ENCODE measurements around the gene SCN8A.
A peak's percentile ranks its signal among the peaks of the same experiment; 100 is the strongest.
"Not testable (repeated sequence)": the region's sequence is repeated elsewhere in the genome, so short reads cannot be mapped to it uniquely, and the experiment has no call there.

Gene SCN8A

DNA sequence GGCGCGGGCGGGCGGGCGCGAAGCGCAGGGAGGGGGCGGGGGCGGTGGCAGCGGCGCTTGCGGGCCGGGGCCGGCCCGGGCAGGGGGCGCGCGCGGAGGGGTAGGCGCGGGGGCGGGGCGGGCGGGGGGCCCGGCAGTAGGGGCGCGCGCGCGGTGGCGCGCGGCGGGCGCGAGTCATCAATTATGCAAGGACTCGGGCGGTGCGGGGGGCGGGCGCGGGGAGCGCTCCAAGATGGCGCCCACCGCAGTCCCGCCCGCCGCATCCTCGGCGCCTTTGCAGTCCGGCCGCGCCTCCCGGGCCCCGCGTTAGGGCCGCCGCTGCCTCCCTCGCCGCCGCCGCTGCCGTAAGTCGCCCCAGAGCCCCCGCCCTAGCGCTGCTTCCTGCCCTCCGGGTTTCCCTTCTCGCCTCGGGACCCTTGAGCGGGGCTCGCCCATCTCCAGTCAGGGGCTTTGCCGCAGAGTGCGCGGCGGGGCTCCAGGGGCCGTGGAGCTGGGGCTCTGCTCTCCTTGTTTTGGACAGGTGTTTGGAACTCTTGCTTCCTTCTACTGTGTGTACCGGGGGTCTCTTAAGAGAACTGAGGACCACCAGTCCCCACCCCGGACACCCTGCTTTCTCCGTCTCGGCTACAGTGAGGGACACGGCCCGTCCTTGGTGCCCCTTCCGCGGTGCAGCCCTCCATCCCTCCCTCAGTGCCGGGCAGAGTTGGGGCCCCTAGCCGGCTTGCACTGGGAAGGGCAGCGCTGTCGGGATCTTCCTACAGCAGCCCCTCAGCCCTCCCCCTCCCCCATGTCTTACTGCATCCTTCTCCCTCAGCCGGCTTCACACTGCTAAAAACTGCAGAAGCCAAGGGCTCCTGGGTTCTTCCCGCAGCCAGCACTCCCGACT lies at the start of gene SCN8A:
TSS of gene SCN8A (plus strand) at position 218 of the 886 bp plus-strand sequence. CDS start 71,585 bp downstream, outside the sequence.
- DNase-seq (ENCODE audit: low read depth in 2 of 2), result peak in 1 of 2 donors; percentile 20

DNA sequence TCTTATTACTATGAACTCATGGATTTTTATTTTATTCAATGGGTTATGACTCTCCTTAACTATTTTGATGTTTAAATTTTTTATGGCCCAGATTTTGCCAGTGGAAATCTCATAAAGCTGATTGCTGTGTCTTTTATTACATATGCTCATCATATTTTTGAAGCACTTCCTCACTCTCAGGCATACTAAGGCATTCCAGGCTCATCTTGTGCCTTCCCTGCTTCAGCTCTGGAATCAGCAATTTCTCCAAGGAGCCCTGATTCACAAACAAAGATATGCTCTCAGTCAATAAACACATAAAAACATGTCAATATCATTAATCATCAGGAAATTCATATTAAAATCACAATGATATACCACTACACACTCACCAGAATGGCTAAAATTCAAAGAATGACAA lies 44.9 kb upstream of the SCN8A start:
- DNase-seq (ENCODE audit: low read depth in 2 of 2), result no peak

DNA sequence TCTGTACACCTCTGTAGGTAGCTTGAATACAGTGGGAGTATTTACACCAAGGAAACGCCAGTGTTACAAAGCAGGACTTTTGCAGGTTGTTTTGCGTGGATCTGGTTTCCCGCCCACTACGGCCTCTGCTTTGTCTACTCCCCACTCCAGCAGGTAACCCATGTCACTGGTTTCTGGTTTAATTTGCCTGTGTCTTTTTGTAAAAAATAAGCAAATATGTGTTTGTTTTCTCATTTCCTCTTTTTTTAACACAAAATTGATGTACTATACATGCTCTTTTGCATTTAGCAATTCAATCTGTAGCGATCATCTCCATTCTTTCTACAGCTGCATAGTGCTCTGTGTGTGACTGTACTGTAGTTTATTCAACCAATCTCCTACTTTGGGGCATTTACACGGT lies 43.4 kb upstream of the SCN8A start:
- DNase-seq (ENCODE audit: low read depth in 2 of 2), result no peak

DNA sequence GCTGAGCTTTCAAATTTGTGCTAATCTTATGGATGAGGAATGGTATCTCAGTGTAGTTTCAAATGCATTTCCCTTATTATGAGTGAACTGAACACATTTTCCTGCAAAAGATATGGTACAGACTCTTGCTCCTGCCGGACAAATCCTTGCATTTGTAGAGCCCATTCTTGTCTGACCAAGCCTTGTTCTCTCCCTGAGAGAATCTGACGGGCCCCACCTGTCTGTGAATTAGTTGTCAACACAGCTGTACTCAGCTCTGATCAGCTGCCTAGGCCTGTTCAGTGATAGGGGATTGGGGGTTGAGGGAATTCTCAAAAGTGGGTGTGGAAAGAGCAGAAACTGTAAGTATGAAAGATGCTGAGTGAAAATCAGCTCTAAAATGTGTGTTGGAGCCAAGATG lies 42.8 kb upstream of the SCN8A start:
- no peak for DNase-seq (ENCODE audit: low read depth in 2 of 2)

DNA sequence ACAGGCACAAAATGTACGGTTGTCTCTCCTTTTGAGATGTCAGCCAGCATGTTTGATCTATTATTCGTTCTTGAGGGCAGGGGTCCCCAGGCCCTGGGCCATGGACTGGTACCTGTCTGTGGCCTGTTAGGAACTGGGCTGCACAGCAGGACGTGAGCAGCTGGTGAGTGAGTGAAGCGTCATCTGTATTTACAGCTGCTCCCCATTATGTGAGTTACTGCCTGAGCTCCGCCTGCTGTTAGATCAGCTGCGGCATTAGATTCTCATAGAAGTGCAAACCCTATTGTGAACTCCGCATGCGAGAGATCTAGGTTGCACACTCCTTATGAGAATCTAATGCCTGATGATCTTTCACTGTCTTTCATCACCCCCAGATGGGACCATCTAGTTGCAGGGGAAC lies 41.4 kb upstream of the SCN8A start:
- no peak for DNase-seq (ENCODE audit: low read depth in 2 of 2)

DNA sequence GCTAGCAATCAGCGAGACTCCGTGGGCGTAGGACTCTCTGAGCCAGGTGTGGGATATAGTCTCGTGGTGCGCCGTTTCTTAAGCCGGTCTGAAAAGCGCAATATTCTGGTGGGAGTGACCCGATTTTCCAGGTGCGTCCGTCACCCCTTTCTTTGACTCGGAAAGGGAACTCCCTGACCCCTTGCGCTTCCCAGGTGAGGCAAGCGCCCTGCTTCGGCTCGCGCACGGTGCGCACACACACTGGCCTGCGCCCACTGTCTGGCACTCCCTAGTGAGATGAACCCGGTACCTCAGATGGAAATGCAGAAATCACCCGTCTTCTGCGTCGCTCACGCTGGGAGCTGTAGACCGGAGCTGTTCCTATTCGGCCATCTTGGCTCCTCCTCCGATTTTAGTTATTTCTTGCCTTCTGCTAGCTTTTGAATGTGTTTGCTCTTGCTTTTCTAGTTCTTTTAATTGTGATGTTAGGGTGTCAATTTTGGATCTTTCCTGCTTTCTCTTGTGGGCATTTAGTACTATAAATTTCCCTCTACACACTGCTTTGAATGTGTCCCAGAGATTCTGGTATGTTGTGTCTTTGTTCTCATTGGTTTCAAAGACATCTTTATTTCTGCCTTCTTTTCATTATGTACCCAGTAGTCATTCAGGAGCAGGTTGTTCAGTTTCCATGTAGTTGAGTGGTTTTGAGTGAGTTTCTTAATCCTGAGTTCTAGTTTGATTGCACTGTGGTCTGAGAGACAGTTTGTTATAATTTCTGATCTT lies 22.6 kb upstream of the SCN8A start:
- DNase-seq (ENCODE audit: low read depth in 2 of 2), result not testable (repeated sequence)

DNA sequence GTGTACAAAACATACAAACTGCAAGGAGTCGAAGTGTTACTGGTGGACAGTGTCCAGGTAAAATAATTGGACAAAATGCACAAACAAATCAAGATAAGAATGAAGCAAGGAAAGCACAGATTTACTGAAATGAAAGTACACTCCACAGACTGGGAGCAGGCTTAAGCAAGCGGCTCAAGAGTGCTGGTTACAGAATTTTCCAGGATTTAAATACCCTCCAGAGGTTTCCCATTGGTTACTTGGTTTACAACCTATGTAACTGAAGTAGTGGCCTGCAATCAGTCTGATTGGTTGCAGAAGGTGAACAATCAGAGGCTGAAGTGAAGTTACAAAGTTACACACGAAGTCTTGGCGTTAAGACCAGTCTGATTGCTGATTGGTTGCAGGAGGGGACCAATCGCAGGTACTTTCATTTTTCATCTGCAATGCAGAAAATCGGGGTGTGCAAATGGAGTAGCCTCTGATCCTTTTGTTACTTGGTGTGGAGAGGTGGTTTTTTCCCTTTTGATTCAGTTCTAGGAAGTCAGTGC lies 11.6 kb upstream of the SCN8A start:
- DNase-seq (ENCODE audit: low read depth in 2 of 2), result no peak

DNA sequence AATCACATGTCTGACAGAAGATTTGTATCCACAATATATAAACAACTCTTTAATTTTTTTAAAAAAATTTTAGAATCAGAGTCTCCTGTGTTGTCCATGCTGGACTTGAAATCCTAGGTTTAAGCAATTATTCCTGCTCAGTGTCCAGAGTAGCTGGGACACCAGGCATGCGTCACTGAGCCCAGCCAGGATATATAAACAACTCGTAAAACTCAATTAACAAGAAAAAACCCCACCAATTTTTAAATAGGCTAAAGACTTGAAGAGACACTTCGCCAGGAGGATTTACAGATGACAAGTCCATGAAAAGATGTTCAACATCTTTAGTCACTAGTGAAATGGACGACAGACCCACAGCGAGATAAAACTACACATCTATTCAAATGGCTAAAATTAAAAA lies 2.0 kb upstream of the SCN8A start:
- DNase-seq (ENCODE audit: low read depth in 2 of 2), result no peak

DNA sequence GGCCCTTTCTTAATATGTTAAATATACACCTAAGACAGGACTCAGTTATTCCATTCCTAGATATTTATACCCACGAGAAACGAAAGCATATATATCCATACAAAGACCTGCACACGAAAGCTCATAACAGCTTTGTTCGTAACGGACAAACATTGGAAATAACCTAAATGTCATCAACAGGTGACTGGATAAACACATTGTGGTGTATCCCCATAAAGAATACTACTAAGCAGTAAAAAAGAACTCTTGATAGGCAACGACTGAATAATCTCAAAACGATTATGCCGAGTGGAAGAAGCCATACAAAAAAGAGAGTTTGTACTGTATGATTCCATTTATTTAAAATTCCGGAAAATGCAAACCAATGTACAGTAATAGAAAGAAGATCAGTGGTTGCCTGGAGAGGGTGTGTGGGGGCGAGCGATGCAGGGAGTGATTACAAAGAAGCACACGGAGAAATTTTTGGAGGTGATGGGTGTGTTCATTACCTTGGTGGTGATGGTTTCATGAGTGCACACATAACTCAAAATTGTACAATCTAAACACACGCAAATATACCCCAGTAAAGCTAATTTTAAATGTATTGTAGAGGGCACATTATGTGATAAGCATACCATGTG lies 1.4 kb upstream of the SCN8A start:
- no peak for DNase-seq (ENCODE audit: low read depth in 2 of 2)

DNA sequence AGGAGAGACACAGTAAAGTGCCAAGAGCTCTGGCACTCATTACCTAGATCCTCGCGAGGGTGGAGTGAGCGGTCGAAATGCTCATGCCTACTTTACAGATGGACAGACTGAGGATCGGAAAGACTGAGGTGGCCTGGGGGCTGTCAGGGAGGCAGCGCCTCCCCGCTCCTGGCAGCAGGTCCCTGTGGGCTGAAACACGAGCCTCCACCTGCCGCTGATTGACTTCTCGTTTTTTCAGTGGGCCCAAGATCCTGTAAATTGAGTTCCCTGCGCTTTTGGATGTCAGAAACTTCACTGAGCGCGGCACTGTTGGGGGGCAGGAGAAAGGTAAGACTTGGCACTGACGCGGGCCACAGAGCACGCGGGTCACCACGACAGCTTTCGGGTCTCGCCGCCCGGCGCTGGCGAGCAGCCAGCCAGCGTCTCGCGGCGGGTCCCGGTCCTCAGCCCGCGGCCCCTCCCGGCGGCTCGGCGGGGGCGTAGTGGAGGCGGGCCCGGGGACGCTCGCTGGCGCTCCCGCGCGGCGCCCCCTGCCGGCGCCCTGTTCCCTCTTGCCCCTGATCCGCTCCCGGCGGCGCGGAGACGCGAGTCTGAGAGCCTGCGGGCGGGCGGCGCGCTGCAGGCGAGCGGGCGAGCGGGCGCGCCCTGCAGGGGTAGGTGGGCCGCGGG lies 552 bp upstream of the SCN8A start:
- peak; percentile 38 to 73 for DNase-seq (ENCODE audit: low read depth in 2 of 2)

DNA sequence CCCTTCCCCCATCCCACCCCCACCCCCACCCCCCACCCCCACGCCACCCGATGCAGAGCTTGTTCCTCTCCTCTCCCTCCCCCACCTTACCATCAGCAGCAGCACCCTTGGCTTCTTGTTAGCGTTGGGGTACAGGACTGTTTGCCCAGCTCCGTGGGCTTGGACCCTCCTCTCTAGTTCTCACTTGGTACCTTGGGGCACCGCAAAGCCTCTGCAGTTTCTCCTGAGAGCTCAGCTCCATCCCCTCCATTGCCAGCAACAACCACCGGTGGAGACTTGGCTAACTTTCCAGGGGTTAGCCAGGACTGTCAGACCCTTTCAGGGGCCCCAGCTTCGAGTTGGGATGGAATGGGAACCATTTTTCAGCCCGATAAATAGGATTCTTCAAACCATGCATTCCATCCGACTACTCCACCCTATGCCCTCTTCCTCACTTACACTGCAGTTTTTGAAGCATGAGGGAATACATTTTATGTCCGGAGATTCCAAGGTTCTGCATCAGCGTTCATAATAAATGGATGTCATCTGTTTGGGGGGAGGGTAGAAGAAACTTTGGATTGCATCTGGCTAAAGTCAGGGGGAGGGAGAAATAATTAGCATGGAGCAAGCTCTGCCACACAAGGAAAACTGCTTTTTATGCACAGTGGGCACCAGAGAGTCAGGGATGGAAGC lies 1.1 kb downstream of the SCN8A start:
- no peak for DNase-seq (ENCODE audit: low read depth in 2 of 2)

DNA sequence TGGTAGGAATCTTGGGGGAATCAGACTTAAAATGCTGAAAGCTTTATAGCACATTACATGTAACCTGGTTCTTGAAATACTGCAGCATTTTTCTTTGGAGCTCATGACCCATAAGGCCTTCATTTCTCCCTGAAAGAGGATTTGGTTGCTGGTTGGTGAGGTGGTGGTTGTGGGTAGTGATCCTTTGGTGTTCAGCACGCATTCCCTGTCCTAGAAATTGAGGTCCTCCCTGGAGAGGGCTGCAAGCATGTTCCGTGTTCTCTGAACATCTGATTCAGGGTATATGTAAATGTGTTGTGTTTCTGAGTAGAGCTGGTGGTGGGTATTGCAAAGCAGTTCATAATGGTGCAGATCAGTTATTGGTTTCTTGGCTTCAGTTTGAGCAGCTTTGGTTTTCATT lies 2.0 kb downstream of the SCN8A start:
- no peak for DNase-seq (ENCODE audit: low read depth in 2 of 2)

DNA sequence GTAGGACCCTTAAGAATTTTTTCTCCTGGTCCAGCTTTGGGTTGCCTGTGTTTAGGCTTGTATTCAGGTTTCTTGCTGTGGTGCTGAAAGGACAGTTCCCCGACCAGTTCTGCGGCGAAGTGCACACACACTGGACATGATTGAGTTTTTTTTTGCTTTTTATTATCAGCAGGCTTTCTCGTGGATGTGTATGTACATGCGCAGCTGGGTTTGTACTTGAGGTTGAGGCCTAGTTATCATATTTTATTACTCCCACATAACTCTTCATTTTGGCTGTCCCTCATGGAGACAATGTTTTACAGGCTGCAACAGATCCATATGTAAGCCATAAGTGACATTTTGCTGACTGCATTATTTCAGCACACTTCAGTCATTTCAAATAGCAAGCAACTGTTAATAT lies 2.5 kb downstream of the SCN8A start:
- peak in 1 of 2 donors; percentile 25 for DNase-seq (ENCODE audit: low read depth in 2 of 2)

DNA sequence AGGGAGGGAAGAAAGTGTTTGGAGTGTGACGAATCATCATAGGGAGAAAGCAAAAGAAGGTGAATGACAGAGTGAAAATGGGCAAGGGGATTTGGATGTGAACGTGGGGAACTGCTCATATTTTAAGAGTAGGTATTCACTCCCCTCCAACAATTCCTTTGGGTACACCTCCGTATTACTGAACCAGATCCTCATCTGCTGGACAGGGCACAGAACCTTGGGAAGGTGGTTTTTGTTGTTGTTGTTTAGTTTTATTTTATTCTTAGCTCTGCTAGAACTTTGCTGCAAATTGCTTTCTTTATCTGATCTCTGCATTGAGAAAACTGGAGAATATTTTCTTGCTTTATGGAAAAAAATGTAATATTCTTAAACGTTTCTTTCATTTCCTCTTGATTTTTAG lies 7.1 kb downstream of the SCN8A start:
- no peak for DNase-seq (ENCODE audit: low read depth in 2 of 2)

DNA sequence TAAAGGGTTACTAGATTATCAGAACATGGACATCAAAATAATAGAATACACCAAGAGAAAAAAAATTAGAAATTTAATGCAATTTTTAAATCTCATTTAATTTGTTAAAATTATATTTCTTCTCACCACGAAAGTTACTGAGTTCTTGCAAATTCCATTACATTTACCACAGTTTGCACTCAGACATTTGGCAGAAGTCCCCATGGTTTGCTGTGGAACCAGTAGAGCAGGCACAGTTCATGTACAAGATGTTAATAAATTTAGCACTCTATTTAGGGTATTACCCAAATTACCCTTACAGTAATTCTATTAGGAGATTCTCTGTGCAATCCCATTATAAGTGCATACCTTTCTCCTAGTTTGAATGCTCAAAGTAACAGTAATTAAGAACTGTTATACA lies 9.7 kb downstream of the SCN8A start:
- DNase-seq (ENCODE audit: low read depth in 2 of 2), result no peak

DNA sequence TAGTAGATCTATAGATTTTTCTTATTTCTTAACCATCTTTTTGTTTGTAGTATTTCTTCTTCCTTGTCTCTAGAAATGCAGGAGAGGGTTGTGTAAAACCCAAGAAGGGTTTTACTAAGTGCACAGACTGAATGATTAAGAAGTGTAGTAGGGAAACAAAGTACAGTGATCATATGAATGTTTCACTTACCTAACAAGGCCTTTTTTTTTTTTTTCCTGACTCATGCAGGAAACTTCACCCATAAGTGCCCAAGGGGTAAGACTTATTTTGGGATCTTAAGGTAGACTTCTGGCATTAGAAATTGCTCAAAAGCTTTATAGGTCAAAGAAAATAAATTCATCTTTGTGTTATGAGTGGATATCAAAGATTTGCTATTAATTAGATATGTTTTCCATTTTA lies 10.2 kb downstream of the SCN8A start:
- no peak for DNase-seq (ENCODE audit: low read depth in 2 of 2)

DNA sequence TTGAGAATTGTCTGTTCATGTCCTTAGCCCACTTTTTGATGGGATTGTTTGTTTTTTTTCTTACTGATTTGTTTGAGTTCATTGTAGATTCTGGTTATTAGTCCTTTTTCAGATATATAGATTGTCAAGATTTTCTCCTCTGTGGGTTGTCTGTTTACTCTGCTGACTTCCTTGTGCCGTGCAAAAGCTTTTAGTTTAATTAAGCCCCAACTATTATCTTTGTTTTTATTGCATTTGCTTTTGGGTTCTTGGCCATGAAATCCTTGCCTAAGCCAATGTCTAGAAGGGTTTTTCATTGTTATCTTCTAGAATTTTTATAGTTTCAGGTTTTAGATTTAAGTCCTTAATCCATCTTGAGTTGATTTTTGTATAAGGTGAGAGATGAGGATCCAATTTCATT lies 14.9 kb downstream of the SCN8A start:
- not testable (repeated sequence) for DNase-seq (ENCODE audit: low read depth in 2 of 2)

DNA sequence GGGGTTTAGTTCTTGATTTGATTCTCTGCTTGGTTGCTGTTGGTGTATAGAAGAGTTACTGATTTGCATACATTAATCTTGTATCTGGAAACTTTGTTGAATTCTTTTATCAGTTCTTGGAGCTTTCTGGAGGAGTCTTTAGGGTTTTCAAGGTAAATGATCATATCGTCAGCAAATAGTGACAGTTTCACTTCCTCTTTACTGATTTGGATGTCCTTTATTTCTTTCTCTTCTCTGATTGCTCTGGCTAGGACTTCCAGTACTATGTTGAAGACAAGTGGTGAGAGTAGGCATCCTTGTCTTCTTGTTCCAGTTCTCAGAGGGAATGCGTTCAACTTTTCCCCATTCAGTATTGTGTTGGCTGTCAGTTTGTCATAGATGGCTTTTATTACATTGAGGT lies 16.2 kb downstream of the SCN8A start:
- DNase-seq (ENCODE audit: low read depth in 2 of 2), result not testable (repeated sequence)

DNA sequence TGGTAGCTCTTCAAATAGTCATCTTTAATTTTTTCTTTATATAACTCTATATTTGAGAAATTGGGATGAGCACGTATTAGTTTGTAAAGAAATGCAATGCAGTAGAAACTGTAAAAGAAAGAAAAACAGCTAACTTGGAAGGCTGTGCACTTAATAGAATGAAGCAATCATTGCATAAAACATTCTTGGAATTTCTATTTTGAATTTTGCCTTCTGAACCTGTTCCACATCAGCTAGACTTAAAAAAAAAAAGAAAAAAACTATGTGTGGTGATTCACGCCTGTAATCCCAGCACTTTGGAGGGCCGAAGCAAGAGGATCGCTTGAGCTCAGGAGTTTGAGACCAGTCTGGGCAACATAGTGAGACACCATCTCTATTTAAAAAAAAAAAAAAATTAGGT lies 29.4 kb downstream of the SCN8A start:
- no peak for DNase-seq (ENCODE audit: low read depth in 2 of 2)

DNA sequence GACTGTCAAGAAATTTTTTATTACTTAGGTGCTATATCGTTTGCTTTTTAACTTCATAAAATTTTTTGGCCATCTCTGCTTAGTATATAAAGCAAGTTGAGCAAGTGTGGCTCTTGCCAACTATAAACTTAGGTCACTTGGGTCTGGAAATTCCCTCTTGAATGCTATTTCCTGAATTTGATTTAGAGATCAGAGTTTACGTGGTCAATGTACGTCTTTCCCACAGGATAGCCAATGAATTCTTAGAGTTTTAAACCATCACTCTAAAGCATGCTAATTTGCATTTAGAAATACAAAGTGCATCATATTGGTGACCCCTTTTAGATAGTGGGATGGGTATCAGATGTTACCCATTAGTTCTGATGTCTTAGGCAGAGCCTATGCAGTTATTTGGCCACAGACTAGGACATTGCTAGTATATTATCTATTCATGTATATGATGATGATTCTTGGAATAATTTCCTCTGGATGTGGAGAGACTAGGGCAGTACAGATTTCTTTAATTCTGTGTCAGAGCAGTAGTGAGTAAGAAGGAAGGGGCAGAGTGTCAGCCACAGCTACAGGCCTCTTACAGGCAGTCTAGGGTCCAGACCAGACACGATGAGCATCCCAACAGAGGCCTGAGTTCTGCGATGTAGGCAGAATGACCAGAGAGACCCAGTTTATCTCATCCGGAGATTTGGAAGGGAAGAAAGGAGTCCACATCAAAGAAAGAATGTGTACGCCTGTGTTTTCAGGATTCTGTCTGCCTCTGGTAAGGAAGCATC lies 30.3 kb downstream of the SCN8A start:
- no peak for DNase-seq (ENCODE audit: low read depth in 2 of 2)
